K562 (cell line): ENCODE data around the gene ATP6V1G2.

ENCODE experiments used
- EP300 ChIP-seq: IDR thresholded peaks from 2 replicates; pipeline ENCODE4 v1.6.1; 2012; ENCODE audit warnings: low read length, improper control_type of control experiment
- MAFK ChIP-seq: IDR thresholded peaks from 2 replicates; pipeline ENCODE4 v1.6.1; 2011; ENCODE audit warnings: low read length, improper control_type of control experiment
- POLR2AphosphoS5 ChIP-seq: IDR thresholded peaks from 2 replicates; pipeline ENCODE4 v1.6.1; 2011; ENCODE audit warnings: mild to moderate bottlenecking, low read depth, low read length, moderate library complexity; ENCODE audit not compliant: control insufficient read depth, insufficient read depth
- SREBF1 ChIP-seq: fragments of 150-350 bp; IDR thresholded peaks from 2 replicates; pipeline ENCODE4 v1.6.1; 2014; ENCODE audit warnings: antibody characterized with exemption, low read depth, low read length, borderline replicate concordance
- TAF1 ChIP-seq: IDR thresholded peaks from 2 replicates; pipeline ENCODE4 v1.6.1; 2011; ENCODE audit warnings: mild to moderate bottlenecking, low read length, moderate library complexity; ENCODE audit not compliant: insufficient read depth, control insufficient read depth, severe bottlenecking; ENCODE audit errors: extremely low read depth
- TCF7L2 ChIP-seq: fragments of 150-350 bp; IDR thresholded peaks from 2 replicates; pipeline ENCODE4 v1.6.1; 2016; ENCODE audit warnings: low read depth, mild to moderate bottlenecking, low read length, moderate library complexity
- TEAD4 ChIP-seq, 2 experiments: sonication (generic) in 1 of 2; formaldehyde crosslinking in 1 of 2; IDR thresholded peaks; 2 replicates each; pipeline versions ENCODE4 v1.6.1 to v1.8.0; 2012 to 2022; ENCODE audit warnings: borderline replicate concordance in 1 of 2, inconsistent platforms in 1 of 2, low read length in 1 of 2, mild to moderate bottlenecking in 1 of 2, missing genetic modification reagents in 1 of 2
- ZNF699 ChIP-seq: fragments of 250-450 bp; sonication (Bioruptor Pico); IDR thresholded peaks from 2 replicates; pipeline ENCODE4 v1.8.0; 2021; ENCODE audit warnings: mild to moderate bottlenecking, moderate library complexity; ENCODE audit not compliant: insufficient replicate concordance
- TF ChIP-seq, protein P1 (sequence below): fragments of 250-450 bp; sonication (Bioruptor Pico); IDR thresholded peaks from 2 replicates; pipeline ENCODE4 v1.8.0; 2021; ENCODE audit warnings: mild to moderate bottlenecking, moderate library complexity
- TF ChIP-seq, protein P2 (sequence below), 3 experiments: IDR thresholded peaks in 2 of 3; conservative IDR thresholded peaks in 1 of 3; 2 replicates each; pipeline ENCODE4 v1.5.1; 2011 to 2012; ENCODE audit warnings: low read length in 3 of 3, mild to moderate bottlenecking in 3 of 3, control low read depth in 2 of 3, improper control_type of control experiment in 1 of 3, inconsistent platforms in 1 of 3, low read depth in 1 of 3, mixed read lengths in 1 of 3, moderate library complexity in 1 of 3; ENCODE audit not compliant: insufficient read depth in 2 of 3
- TF ChIP-seq, protein P3 (sequence below), 3 experiments: fragments of 200-800 bp in 1 of 3; fragments of 250-450 bp in 1 of 3; fragments of 450-650 bp in 1 of 3; sonication (Bioruptor Pico) in 1 of 3; sonication (Bioruptor generic) in 1 of 3; formaldehyde crosslinking in 1 of 3; IDR thresholded peaks; 2 replicates each; pipeline versions ENCODE4 v1.6.1 to v1.8.0; 2016 to 2022; ENCODE audit warnings: mild to moderate bottlenecking in 2 of 3, missing genetic modification characterization in 2 of 3, missing compliant biosample characterization in 1 of 3, moderate library complexity in 1 of 3
- TF ChIP-seq, protein P4 (sequence below): IDR thresholded peaks from 2 replicates; pipeline ENCODE4 v1.6.1; 2012; ENCODE audit warnings: low read depth, low read length, improper control_type of control experiment, borderline replicate concordance

DNA sequence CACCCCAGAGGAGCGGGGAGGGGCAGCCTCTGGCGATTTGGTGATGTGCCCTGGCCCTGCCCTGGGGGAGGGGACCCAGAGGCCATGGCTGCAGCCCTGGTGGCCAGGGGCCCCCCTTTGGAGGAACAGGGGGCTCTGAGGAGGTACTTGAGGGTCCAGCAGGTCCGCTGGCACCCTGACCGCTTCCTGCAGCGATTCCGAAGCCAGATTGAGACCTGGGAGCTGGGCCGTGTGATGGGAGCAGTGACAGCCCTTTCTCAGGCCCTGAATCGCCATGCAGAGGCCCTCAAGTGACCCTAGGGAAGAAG is 11.9 kb upstream of the ATP6V1G2 start:
- TF ChIP-seq TCF7L2 (no peak), POLR2AphosphoS5 (no peak), ZNF699 (CRISPR knock-in tag) (no peak), MAFK (no peak), TAF1 (no peak), EP300 (no peak), TEAD4 (IDR thresholded peaks at IDR 0.05; ENCODE audit: low read length) (no peak), TEAD4 (CRISPR knock-in tag; IDR thresholded peaks at IDR 0.05; ENCODE audit: borderline replicate concordance) (no peak), SREBF1 (no peak)
- TF ChIP-seq, protein P1, sequence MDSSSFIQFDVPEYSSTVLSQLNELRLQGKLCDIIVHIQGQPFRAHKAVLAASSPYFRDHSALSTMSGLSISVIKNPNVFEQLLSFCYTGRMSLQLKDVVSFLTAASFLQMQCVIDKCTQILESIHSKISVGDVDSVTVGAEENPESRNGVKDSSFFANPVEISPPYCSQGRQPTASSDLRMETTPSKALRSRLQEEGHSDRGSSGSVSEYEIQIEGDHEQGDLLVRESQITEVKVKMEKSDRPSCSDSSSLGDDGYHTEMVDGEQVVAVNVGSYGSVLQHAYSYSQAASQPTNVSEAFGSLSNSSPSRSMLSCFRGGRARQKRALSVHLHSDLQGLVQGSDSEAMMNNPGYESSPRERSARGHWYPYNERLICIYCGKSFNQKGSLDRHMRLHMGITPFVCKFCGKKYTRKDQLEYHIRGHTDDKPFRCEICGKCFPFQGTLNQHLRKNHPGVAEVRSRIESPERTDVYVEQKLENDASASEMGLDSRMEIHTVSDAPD = no peak
- TF ChIP-seq, protein P2, sequence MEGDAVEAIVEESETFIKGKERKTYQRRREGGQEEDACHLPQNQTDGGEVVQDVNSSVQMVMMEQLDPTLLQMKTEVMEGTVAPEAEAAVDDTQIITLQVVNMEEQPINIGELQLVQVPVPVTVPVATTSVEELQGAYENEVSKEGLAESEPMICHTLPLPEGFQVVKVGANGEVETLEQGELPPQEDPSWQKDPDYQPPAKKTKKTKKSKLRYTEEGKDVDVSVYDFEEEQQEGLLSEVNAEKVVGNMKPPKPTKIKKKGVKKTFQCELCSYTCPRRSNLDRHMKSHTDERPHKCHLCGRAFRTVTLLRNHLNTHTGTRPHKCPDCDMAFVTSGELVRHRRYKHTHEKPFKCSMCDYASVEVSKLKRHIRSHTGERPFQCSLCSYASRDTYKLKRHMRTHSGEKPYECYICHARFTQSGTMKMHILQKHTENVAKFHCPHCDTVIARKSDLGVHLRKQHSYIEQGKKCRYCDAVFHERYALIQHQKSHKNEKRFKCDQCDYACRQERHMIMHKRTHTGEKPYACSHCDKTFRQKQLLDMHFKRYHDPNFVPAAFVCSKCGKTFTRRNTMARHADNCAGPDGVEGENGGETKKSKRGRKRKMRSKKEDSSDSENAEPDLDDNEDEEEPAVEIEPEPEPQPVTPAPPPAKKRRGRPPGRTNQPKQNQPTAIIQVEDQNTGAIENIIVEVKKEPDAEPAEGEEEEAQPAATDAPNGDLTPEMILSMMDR (IDR thresholded peaks at IDR 0.05 in 2 of 3, conservative IDR thresholded peaks at IDR 0.05 in 1 of 3; ENCODE audit: insufficient read depth in 2 of 3, low read depth in 1 of 3, low read length in 3 of 3) = no peak
- TF ChIP-seq, protein P3, sequence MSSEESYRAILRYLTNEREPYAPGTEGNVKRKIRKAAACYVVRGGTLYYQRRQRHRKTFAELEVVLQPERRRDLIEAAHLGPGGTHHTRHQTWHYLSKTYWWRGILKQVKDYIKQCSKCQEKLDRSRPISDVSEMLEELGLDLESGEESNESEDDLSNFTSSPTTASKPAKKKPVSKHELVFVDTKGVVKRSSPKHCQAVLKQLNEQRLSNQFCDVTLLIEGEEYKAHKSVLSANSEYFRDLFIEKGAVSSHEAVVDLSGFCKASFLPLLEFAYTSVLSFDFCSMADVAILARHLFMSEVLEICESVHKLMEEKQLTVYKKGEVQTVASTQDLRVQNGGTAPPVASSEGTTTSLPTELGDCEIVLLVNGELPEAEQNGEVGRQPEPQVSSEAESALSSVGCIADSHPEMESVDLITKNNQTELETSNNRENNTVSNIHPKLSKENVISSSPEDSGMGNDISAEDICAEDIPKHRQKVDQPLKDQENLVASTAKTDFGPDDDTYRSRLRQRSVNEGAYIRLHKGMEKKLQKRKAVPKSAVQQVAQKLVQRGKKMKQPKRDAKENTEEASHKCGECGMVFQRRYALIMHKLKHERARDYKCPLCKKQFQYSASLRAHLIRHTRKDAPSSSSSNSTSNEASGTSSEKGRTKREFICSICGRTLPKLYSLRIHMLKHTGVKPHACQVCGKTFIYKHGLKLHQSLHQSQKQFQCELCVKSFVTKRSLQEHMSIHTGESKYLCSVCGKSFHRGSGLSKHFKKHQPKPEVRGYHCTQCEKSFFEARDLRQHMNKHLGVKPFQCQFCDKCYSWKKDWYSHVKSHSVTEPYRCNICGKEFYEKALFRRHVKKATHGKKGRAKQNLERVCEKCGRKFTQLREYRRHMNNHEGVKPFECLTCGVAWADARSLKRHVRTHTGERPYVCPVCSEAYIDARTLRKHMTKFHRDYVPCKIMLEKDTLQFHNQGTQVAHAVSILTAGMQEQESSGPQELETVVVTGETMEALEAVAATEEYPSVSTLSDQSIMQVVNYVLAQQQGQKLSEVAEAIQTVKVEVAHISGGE (CRISPR knock-in tag; IDR thresholded peaks at IDR 0.05) = no peak
- TF ChIP-seq, protein P4, sequence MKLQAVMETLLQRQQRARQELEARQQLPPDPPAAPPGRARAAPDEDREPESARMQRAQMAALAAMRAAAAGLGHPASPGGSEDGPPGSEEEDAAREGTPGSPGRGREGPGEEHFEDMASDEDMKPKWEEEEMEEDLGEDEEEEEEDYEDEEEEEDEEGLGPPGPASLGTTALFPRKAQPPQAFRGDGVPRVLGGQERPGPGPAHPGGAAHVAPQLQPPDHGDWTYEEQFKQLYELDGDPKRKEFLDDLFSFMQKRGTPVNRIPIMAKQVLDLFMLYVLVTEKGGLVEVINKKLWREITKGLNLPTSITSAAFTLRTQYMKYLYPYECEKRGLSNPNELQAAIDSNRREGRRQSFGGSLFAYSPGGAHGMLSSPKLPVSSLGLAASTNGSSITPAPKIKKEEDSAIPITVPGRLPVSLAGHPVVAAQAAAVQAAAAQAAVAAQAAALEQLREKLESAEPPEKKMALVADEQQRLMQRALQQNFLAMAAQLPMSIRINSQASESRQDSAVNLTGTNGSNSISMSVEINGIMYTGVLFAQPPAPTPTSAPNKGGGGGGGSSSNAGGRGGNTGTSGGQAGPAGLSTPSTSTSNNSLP = no peak
